Measurements from ENCODE around the gene ERC2.

DNA sequence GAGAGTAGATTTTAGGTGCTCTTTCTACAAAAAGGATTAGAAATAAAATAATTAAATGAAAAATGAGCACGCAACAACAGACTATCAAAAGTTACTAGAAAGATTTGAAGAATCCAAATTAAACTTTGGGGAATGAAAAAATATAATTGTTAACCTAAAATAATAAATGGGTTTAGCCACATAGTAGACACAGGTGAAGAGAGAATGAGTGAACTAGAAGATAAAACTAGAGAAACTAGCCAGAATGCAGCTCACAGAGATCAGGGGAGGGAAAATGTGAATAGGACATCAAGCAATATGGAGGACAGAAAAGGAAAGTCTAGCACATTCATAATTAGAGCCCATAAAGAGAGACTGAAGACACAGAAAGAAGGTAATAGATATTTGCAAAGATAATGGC, 670.5 kb downstream of the ERC2 start:
- TF ChIP-seq, protein P1, sequence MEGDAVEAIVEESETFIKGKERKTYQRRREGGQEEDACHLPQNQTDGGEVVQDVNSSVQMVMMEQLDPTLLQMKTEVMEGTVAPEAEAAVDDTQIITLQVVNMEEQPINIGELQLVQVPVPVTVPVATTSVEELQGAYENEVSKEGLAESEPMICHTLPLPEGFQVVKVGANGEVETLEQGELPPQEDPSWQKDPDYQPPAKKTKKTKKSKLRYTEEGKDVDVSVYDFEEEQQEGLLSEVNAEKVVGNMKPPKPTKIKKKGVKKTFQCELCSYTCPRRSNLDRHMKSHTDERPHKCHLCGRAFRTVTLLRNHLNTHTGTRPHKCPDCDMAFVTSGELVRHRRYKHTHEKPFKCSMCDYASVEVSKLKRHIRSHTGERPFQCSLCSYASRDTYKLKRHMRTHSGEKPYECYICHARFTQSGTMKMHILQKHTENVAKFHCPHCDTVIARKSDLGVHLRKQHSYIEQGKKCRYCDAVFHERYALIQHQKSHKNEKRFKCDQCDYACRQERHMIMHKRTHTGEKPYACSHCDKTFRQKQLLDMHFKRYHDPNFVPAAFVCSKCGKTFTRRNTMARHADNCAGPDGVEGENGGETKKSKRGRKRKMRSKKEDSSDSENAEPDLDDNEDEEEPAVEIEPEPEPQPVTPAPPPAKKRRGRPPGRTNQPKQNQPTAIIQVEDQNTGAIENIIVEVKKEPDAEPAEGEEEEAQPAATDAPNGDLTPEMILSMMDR (conservative IDR thresholded peaks at IDR 0.05; ENCODE audit: low read length) = no peak
- TF ChIP-seq EZH2phosphoT487 (IDR thresholded peaks at IDR 0.05; ENCODE audit: borderline replicate concordance) = no peak
